Retinal pigment epithelial cell (primary cell): Measurements from ENCODE around the gene TMEM123.
"Not testable (repeated sequence)": the region's sequence is repeated elsewhere in the genome, so short reads cannot be mapped to it uniquely, and the experiment has no call there.

Source experiments
- DNase-seq: peaks from one replicate; pipeline ENCODE4 v3.0.0-alpha.2; 2010; ENCODE audit warnings: low read depth
- H3K4me3 ChIP-seq: 2 replicates; pipeline ENCODE4 v1.5.1; 2011; ENCODE audit warnings: mild to moderate bottlenecking, low read length, control low read depth, moderate library complexity
- CTCF ChIP-seq: conservative IDR thresholded peaks from 2 replicates; pipeline ENCODE4 v1.5.1; 2011; ENCODE audit warnings: low read depth, low read length, control low read depth, inconsistent platforms

TMEM123 gene

GRCh38 chr11:102378818-102379217, 73.7 kb downstream of the TMEM123 start:
- DNase-seq = no peak
- no peak for TF ChIP-seq CTCF
- no peak overlapping the region for H3K4me3 ChIP-seq

DNA sequence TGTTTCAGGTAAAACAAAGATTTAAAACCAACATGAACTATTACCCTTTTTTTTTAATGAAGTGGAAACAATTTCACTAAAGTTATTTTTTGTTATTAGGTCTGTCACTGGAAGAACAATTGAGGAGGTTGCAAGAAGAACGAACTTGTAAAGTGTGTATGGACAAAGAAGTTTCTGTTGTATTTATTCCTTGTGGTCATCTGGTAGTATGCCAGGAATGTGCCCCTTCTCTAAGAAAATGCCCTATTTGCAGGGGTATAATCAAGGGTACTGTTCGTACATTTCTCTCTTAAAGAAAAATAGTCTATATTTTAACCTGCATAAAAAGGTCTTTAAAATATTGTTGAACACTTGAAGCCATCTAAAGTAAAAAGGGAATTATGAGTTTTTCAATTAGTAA, 74.7 kb downstream of the TMEM123 start:
- no peak for DNase-seq
- H3K4me3 ChIP-seq = no peak overlapping the region
- no peak for TF ChIP-seq CTCF

DNA sequence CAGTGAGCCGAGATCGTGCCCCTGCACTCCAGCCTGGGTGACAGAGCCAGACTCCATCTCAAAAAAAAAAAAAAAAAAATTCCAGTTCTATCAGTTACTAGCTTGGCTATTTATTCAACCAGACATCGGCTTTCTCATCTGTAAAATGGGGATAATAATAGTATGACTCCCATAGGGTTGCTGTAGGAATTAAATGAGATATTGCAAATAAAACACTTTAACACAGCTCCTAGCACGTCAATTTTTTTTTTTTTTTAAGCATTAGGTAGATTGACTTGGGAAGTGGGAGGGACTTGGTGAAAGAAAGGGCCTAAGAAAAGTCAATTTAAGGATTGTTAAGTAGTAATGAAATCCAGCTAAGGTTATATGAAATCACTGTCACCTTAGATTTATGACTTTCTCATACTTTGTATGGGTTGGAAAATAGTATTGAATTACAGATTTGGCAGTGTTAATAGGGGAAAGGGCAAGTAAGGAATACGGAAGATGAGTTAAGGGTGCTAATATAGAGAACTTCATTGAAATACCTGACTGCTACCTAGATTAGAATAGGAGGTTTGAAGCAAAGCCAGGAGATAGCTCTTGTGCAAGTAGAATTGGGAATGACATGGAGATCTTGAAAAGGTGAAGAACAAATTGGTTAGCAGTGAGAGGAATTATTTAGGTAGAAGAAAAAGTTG, 76.7 kb downstream of the TMEM123 start:
- DNase-seq = no peak
- no peak for TF ChIP-seq CTCF
- H3K4me3 ChIP-seq = no peak overlapping the region

DNA sequence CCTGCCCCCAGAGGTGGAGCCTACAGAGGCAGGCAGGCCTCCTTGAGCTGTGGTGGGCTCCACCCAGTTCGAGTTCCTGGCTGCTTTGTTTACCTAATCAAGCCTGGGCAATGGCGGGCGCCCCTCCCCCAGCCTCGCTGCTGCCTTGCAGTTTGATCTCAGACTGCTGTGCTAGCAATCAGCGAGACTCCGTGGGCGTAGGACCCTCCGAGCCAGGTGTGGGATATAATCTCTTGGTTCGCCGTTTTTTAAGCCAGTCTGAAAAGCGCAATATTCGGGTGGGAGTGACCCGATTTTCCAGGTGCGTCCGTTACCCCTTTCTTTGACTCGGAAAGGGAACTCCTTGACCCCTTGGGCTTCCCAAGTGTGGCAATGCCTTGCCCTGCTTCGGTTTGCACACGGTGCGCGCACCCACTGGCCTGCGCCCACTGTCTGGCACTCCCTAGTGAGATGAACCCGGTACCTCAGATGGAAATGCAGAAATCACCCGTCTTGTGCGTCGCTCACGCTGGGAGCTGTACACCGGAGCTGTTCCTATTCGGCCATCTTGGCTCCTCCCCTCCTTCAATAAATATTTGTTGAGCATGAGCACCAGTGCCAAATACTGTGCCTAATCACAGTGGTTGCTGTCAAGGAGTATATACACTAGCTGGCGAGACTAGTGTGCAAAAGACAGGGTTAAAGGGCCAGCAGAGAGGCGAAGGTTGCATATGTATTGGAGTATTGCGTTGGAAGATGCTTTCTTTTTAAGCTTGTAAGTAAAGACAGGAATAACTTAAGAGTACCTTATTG, 77.7 kb downstream of the TMEM123 start:
- not testable (repeated sequence) for DNase-seq, H3K4me3 ChIP-seq

DNA sequence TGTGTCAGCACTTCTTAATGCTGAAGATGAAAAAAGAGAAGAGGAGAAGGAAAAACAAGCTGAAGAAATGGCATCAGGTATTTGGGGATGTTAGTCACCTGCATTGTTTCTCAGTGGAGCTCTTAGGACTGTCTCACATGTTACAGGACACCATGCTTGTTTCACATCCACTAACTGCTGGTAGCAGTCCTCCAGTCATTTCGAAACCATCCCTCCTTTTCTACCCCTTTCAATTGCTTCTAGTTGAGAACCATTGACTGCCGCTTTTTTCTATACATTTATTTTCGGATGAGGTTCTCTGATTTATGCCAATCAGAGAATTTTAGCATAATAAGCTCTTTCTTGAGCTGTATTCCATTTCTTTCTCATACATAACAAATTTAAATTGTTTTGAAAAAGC, 84.1 kb downstream of the TMEM123 start:
- TF ChIP-seq CTCF = no peak
- DNase-seq = no peak
- no peak overlapping the region for H3K4me3 ChIP-seq

- DNase-seq = no peak
- no peak overlapping the region for H3K4me3 ChIP-seq
- peak; percentile 23 for TF ChIP-seq CTCF
Measured at GRCh38 chr11:102367364-102367763, 85.2 kb downstream of the TMEM123 start.

DNA sequence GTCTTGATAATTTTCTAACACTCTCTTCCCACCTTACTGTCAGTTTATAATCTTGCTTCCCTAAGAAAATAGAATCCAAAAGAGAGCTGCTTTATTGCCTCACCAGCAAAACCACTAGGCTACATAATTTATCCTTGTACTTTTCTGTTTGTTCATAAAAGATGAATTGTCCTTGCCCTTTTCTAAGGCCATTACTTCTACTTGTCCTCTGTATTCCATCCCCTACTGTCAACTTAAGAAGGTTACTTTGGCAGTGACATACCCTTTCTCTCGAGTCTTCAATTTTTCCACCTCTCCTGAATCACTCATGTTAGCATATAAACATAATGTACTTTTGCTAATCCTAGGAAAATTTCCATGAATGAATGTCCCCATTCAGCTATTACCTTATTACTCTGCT, 87.6 kb downstream of the TMEM123 start:
- no peak for DNase-seq
- H3K4me3 ChIP-seq = no peak overlapping the region
- TF ChIP-seq CTCF = no peak
